Activated naive CD8-positive, alpha-beta T cell treated with anti-CD3 and anti-CD28 coated beads, Interleukin-2, amount 50 U/mL, for 24 hours (primary cell): ENCODE results near the gene SMAD5.

Experiments
- ATAC-seq: fragments of 150-1000 bp; cut with Tn5 transposase; one replicate; pipeline ENCODE4 v1.10.0; 2021
- DNase-seq: peaks from one replicate; pipeline ENCODE4 v3.0.0; 2021
- H3K27ac Mint-ChIP-seq: one replicate; pipeline ENCODE4 v1.8.0; 2021; ENCODE audit warnings: mild to moderate bottlenecking, mixed read lengths
- H3K27me3 Mint-ChIP-seq: one replicate; pipeline ENCODE4 v1.8.0; 2021; ENCODE audit warnings: mixed read lengths
- H3K36me3 Mint-ChIP-seq: one replicate; pipeline ENCODE4 v1.8.0; 2021; ENCODE audit warnings: low read depth, mixed read lengths
- H3K4me1 Mint-ChIP-seq: one replicate; pipeline ENCODE4 v1.8.0; 2021; ENCODE audit warnings: mixed read lengths
- H3K4me3 Mint-ChIP-seq: one replicate; pipeline ENCODE4 v1.8.0; 2021; ENCODE audit warnings: mild to moderate bottlenecking, moderate library complexity, mixed read lengths
- H3K9me3 Mint-ChIP-seq: one replicate; pipeline ENCODE4 v1.8.0; 2021; ENCODE audit warnings: mixed read lengths

Gene SMAD5

GRCh38 chr5:136132557-136133221 is at the start of gene SMAD5:
Gene SMAD5 (plus strand): TSS chr5:136132845. CDS start chr5:136153761, 20,916 bp downstream.
- H3K4me1 Mint-ChIP-seq, result peaks cover 25% of the 10 kb centered on the region

DNA sequence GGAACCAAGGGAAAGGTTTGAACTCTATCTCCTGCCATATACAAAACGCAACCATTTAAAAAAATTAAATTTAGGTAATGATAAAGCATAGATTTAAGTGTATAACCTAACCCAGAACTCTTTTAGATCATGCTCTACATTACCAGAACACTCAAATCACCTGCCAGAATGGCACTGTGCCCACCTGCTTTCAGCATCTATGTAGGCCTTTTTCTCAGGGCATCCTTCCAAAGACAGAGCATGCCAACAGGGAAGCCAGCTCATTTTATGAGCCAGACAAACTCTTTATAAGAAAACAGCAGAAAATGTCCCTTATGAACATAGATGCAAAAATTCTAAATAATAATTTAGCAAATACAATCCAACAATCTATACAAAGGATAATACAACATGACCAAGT is 47.9 kb upstream of the SMAD5 start:
- Mint-ChIP-seq H3K36me3 (peaks cover 2% of the 10 kb centered on the region), H3K27me3 (peaks cover 24% of the 10 kb centered on the region), H3K4me1 (peaks cover 12% of the 10 kb centered on the region), H3K4me3 (no peak overlapping the region), H3K9me3 (no peaks in the 10 kb centered on the region), H3K27ac (no peak overlapping the region)
- no peak for ATAC-seq
- no peak for DNase-seq

More at GRCh38 chr5:136132557-136133221, at the start of gene SMAD5:
- DNase-seq (peak; percentile 83), ATAC-seq (peak; percentile 86)
- H3K4me3 Mint-ChIP-seq, result peak within 1 kb of the TSS; percentile 83
- H3K9me3 Mint-ChIP-seq, result no peaks in the 10 kb centered on the region
- H3K27ac Mint-ChIP-seq, result peak within 1 kb of the TSS; percentile 81
- no peaks in the 10 kb centered on the region for H3K36me3 Mint-ChIP-seq
- H3K27me3 Mint-ChIP-seq, result peaks cover 43% of the 10 kb centered on the region

GRCh38 chr5:136086783-136087566 is 45.7 kb upstream of the SMAD5 start:
- H3K4me3 Mint-ChIP-seq, result no peak overlapping the region
- no peaks in the 10 kb centered on the region for H3K9me3 Mint-ChIP-seq
- peaks cover 5% of the 10 kb centered on the region for H3K27me3 Mint-ChIP-seq
- DNase-seq (no peak), ATAC-seq (no peak)
- H3K36me3 Mint-ChIP-seq, result no peaks in the 10 kb centered on the region
- no peaks in the 10 kb centered on the region for H3K4me1 Mint-ChIP-seq
- H3K27ac Mint-ChIP-seq, result no peak overlapping the region

DNA sequence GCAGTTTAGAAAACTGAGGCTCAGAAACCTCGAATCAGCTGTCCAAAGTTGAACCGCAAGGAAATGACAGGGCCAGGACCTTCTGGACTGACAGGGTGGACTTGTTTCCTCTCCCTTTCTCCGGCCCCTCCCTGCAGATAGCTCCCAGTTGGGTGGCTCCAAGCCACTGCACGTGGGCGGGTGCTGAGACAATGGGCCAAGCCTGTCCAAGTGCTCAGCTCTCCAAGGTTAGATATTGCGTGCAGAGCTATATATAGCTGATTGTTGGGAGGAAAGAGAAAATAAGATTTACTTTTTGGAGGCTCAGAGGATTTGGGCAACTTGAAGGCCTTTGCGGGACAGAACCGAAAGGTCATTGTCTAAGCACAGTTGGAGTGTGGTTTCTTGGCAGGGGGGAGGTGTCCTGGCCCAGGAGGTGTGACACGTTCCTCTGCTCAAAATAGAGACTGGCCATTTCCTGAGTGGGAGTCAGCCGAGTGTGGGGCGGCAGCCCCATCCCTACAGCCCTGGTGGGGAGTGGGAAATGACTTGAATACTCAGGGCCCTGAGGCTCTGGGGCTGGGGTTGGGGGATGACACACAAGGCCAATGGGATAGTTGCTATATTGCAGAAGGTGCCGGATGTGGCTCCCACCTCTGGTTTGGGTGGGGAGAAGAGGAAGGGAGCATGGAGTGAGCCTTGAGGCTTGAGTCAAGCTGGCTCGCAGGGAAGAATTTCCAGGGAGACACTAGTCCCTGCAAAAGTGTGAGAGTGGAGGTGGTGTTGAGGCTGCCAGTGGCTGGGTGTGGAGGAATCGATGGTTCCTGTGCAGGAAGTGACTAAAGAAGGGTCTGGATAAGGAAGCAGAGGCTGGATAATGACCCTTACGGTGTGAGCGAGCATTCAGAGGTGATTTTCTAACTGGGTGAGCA is 44.4 kb upstream of the SMAD5 start:
- H3K27me3 Mint-ChIP-seq, result peaks cover 8% of the 10 kb centered on the region
- no peak overlapping the region for H3K27ac Mint-ChIP-seq
- no peaks in the 10 kb centered on the region for H3K36me3 Mint-ChIP-seq
- H3K4me1 Mint-ChIP-seq, result no peaks in the 10 kb centered on the region
- no peak overlapping the region for H3K4me3 Mint-ChIP-seq
- ATAC-seq (no peak), DNase-seq (no peak)
- no peaks in the 10 kb centered on the region for H3K9me3 Mint-ChIP-seq

DNA sequence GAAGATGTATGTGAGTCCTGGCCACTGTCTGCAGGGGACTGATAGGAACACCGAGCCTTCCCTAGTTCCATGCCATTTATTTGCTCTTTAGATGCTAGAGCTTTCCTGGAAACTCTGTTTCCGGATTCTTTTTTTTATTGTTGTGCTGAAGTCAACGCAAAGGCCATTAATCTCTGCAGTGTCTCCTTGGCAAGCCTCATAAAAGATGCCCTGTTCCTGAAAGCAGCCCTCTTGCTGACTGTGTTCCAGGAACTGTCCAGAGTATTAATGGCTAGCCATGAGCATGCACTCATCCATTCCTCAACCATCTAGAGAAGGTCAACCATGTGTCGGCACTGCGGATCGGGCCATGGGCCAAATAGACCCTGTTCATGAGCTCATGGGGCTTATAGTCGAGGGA is 42.9 kb upstream of the SMAD5 start:
- H3K4me3 Mint-ChIP-seq, result no peak overlapping the region

DNA sequence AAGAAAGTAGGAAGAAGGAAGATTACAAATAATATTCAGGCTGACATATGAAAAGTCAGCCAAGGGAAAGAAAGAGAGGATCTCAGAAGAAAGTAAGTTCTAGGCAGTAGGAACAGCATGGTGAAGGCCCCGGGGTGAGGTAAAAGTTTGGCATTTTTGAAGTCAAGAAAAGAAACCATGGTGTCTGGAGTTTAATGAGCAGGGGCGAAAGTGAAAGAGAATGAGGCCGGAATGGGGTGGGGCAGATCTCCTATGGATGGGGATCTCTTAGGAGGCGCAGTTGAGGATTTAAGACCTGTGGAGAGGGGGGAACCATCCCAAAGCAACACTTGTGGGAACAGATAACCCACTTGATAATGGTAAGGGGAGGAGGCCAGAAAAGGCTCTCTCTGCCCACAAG is 42.3 kb upstream of the SMAD5 start:
- DNase-seq, result no peak
- H3K36me3 Mint-ChIP-seq, result no peaks in the 10 kb centered on the region
- H3K27ac Mint-ChIP-seq, result no peak overlapping the region
- ATAC-seq, result no peak
- no peaks in the 10 kb centered on the region for H3K4me1 Mint-ChIP-seq
- peaks cover 14% of the 10 kb centered on the region for H3K27me3 Mint-ChIP-seq
- no peak overlapping the region for H3K4me3 Mint-ChIP-seq
- no peaks in the 10 kb centered on the region for H3K9me3 Mint-ChIP-seq

More for the DNA sequence above, 42.9 kb upstream of the SMAD5 start:
- Mint-ChIP-seq H3K36me3 (no peaks in the 10 kb centered on the region), H3K4me1 (no peaks in the 10 kb centered on the region), H3K27ac (no peak overlapping the region), H3K9me3 (no peaks in the 10 kb centered on the region), H3K27me3 (peaks cover 17% of the 10 kb centered on the region)
- no peak for ATAC-seq
- no peak for DNase-seq

- H3K27ac Mint-ChIP-seq, result no peak overlapping the region
- H3K4me3 Mint-ChIP-seq, result no peak overlapping the region
- no peak for ATAC-seq
- H3K27me3 Mint-ChIP-seq, result peaks cover 19% of the 10 kb centered on the region
- H3K4me1 Mint-ChIP-seq, result no peaks in the 10 kb centered on the region
- DNase-seq, result no peak
- no peaks in the 10 kb centered on the region for H3K9me3 Mint-ChIP-seq
- no peaks in the 10 kb centered on the region for H3K36me3 Mint-ChIP-seq
These were observed 38.3 kb upstream of the SMAD5 start for GRCh38 chr5:136094189-136094912.

DNA sequence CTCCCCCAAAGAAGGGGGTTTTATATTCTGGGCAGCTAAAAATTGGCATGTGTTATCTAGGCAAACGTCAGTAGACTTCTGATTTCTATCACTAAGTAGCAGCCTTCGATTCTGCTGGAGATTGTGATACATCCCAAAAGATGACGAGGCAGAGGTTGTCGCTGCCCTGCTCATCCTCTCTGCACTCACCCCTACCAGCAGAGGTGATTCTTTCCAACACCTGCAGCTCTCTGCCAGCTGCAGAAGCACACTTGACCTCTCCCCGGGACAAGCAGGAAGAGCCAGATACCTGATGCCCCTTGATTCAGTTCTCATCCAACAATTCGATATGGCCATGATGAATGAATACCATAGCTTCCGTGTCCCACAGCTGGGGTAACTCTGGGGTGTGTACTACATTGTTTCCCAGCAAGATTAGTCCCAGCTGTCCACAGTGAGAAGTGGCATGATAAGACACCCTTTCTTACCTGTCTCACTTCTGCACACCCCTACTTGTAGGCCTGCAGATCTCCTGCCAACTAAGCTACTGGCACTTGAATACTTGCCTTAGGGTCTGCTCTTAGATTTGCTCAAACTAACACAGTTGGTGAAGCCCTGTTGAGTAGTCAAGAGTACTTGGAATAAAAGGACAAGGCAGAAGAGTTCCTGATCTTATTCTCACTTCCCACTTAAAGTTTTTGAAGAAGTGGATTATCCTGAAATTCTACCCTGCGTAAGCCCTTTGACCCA is 37.6 kb upstream of the SMAD5 start:
- Mint-ChIP-seq H3K4me3 (no peak overlapping the region), H3K4me1 (no peaks in the 10 kb centered on the region), H3K9me3 (no peaks in the 10 kb centered on the region), H3K27me3 (peaks cover 21% of the 10 kb centered on the region), H3K27ac (no peak overlapping the region), H3K36me3 (no peaks in the 10 kb centered on the region)
- no peak for DNase-seq
- ATAC-seq, result no peak

- H3K4me1 Mint-ChIP-seq, result no peaks in the 10 kb centered on the region
- H3K9me3 Mint-ChIP-seq, result no peaks in the 10 kb centered on the region
- no peak overlapping the region for H3K4me3 Mint-ChIP-seq
- no peaks in the 10 kb centered on the region for H3K36me3 Mint-ChIP-seq
- peaks cover 18% of the 10 kb centered on the region for H3K27me3 Mint-ChIP-seq
- ATAC-seq (no peak), DNase-seq (no peak)
- H3K27ac Mint-ChIP-seq, result no peak overlapping the region
These were observed 34.5 kb upstream of the SMAD5 start for GRCh38 chr5:136098176-136098575.

GRCh38 chr5:136099870-136100269 is 32.8 kb upstream of the SMAD5 start:
- Mint-ChIP-seq H3K27me3 (peaks cover 14% of the 10 kb centered on the region), H3K4me3 (no peak overlapping the region), H3K9me3 (no peaks in the 10 kb centered on the region), H3K27ac (no peak overlapping the region), H3K4me1 (no peaks in the 10 kb centered on the region), H3K36me3 (no peaks in the 10 kb centered on the region)
- DNase-seq, result no peak
- ATAC-seq, result no peak

DNA sequence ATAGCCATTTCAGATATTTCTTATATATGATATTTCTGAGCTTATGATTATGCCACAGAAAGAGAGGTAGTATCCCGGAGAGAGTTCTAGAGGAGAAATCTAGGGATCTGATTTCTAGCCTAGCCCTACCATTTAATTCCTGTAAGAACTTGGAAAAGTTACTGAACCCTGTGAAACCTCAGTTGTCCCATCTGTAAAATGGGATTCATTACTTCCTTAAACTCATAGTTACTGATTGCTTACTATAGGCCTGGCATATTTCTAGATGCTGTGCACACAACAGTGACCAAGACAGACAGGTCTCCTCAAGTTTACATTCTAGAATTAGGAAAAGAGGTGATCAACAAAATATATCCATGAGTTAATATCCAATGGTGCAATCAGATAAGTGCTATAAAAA is 30.8 kb upstream of the SMAD5 start:
- no peaks in the 10 kb centered on the region for H3K4me1 Mint-ChIP-seq
- H3K27ac Mint-ChIP-seq, result no peak overlapping the region
- H3K27me3 Mint-ChIP-seq, result peaks cover 13% of the 10 kb centered on the region
- no peak for DNase-seq
- H3K36me3 Mint-ChIP-seq, result no peaks in the 10 kb centered on the region
- no peaks in the 10 kb centered on the region for H3K9me3 Mint-ChIP-seq
- H3K4me3 Mint-ChIP-seq, result no peak overlapping the region
- ATAC-seq, result no peak

GRCh38 chr5:136103118-136103517 is 29.5 kb upstream of the SMAD5 start:
- DNase-seq (no peak), ATAC-seq (no peak)
- Mint-ChIP-seq H3K4me1 (no peaks in the 10 kb centered on the region), H3K4me3 (no peak overlapping the region), H3K9me3 (no peaks in the 10 kb centered on the region), H3K27ac (no peak overlapping the region), H3K36me3 (no peaks in the 10 kb centered on the region), H3K27me3 (peaks cover 12% of the 10 kb centered on the region)

DNA sequence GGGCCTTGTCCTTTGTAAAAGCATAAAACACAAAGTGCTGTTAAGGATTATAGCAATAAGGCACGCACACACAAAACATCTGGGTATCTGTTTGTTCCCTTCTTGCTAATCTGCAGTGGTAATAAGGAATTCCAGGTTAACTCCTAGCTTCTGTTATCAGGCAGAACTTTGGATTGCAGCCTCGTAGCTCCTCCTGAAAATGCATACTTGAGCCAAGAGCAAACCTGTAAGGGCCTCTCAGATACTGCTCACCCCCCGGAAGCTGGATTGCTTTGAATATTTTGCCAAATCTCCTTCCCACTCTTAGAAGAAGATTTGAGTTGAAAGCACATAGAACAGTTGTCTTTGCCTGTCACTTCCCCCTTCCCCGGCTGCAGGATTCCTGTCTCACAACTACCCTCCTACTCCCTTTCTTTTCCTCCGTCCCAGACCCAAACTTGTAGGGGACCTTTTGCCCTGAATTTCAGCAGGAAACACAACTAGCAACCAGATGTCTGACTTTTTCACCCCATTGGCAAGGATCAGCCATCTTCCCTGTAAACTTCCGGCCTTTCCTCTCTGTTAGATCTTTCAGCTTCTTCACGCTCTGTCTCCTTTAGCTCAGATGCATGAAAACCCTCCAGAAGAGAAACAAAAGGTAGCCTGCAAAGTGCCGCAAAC is 28.2 kb upstream of the SMAD5 start:
- peaks cover 10% of the 10 kb centered on the region for H3K27me3 Mint-ChIP-seq
- DNase-seq, result no peak

More for the DNA sequence above, 28.2 kb upstream of the SMAD5 start:
- no peaks in the 10 kb centered on the region for H3K36me3 Mint-ChIP-seq
- H3K4me3 Mint-ChIP-seq, result no peak overlapping the region
- H3K9me3 Mint-ChIP-seq, result no peaks in the 10 kb centered on the region
- no peaks in the 10 kb centered on the region for H3K4me1 Mint-ChIP-seq
- ATAC-seq, result no peak
- no peak overlapping the region for H3K27ac Mint-ChIP-seq
